KOPT-K1 (cell line): ENCODE results near the gene C2CD4B.

ENCODE experiments used
- H3K27ac ChIP-seq: fragments of 200-600 bp; sonication (generic); 2 replicates; pipeline ENCODE4 v1.5.1; 2016; ENCODE audit warnings: antibody characterized with exemption, mild to moderate bottlenecking, low read depth, low read length; ENCODE audit not compliant: poor library complexity, severe bottlenecking
- H3K36me3 ChIP-seq: fragments of 200-600 bp; sonication (generic); 2 replicates; pipeline ENCODE4 v1.5.1; 2017; ENCODE audit warnings: antibody characterized with exemption, mild to moderate bottlenecking, low read length, moderate library complexity; ENCODE audit not compliant: insufficient read depth
- H3K9me3 ChIP-seq: fragments of 200-600 bp; sonication (generic); 2 replicates; pipeline ENCODE4 v1.5.1; 2017; ENCODE audit warnings: antibody characterized with exemption, low read length, mild to moderate bottlenecking; ENCODE audit not compliant: insufficient read depth, poor library complexity, severe bottlenecking

Gene C2CD4B

DNA sequence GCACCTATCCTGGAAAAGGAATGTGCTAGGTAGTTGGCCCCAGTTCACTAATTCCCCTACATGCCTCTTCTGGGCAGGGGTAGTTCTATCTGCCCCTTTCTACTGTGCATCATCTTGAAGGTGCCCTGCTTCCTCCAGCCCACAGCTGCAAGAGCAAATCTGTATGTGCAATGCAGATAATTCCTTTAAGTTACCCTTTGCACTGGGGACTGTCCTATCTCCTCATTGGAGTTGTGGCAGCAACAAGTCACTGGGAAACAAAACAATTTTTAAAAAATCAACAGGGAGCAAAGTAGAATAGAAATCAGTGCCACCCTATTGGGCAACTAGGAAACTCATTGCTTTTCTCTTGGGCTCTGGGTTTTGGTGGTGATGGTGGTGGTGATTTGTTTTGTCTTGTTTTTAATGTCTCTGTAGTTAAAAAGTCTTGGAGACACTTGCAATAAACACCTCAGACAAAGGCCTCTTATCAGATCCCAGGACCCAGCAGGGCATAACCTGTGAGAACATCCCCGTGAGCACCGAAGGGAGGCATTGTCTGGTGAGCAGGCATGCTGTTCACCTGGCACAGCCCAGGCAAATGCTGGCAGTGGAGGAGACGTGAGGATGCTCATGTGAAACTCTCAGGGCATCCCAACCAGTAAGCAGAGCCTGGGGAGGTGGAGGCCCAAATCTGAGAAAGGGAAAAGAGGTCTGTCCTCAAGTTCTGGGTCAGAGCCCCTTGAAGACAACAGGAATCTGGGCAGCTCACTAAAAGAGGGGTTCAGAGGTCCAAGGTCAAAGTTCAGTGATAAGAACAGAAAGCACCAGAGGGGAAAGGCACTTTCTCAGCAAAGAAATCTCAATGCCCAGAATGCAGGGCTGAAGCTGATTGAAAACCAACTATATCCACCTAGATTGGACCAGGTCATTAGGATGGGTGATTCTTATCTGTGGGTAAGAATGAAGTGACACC, 27.9 kb downstream of the C2CD4B start:
- Histone ChIP-seq H3K27ac (no peak overlapping the region), H3K36me3 (no peaks in the 10 kb centered on the region)

GRCh38 chr15:62135532-62136134, 29.5 kb downstream of the C2CD4B start:
- Histone ChIP-seq H3K9me3 (no peaks in the 10 kb centered on the region), H3K36me3 (no peaks in the 10 kb centered on the region), H3K27ac (no peak overlapping the region)

More for the DNA sequence above, 27.9 kb downstream of the C2CD4B start:
- H3K9me3 ChIP-seq, result no peaks in the 10 kb centered on the region

DNA sequence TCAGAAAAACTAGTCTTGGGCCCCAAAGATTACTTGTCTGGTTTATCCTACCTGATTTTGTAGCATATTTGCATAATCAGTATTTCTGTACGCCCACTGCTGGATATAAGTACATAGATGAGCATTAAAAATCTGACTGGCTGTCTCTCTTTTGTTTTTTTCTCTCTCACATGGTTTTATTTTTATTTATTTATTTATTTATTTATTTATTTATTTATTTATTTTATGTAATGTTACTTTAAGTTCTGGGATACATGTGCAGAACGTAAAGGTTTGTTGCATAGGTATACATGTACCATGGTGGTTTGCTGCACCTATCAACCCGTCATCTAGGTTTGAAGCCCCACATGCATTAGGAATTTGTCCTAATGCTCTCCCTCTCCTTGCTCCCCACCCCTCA, 31.9 kb downstream of the C2CD4B start:
- Histone ChIP-seq H3K27ac (no peak overlapping the region), H3K9me3 (no peaks in the 10 kb centered on the region), H3K36me3 (no peaks in the 10 kb centered on the region)

DNA sequence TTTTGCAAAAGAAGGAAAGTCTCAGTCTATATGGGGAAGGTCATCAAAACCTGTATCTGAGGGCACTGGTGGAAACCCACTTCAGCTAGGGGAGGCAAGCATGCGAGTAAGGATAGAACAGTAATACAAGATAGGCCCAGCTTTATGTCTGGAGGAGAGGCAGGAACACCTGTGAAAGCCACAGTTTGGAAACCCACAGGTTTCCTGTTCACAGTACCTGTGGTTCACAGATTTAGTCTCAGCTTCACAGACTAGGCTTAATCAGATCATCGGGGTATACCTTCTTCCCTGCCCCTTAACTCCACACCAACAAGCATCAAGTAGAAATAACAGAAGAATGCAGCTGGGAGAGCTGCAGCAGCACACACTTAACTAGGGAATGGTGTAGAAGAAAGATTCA, 36.2 kb downstream of the C2CD4B start:
- Histone ChIP-seq H3K36me3 (no peaks in the 10 kb centered on the region), H3K27ac (peak overlapping the region; percentile 48), H3K9me3 (no peaks in the 10 kb centered on the region)

DNA sequence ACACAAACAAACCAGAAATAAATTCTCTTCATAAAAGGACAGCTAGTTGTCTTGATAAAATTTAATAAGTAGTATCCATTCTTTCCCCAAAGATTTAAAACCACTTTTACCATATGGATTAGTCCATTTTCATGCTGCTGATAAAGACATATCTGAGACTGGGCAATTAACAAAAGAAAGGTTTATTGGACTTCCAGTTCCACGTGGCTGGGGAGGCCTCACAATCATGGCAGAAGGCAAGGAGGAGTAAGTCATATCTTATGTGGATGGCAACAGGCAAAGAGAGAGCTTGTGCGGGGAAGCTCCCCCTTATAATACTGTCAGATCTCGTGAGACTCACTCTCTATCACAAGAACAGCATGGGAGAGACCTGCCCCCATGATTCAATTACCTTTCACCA, 38.7 kb downstream of the C2CD4B start:
- Histone ChIP-seq H3K27ac (no peak overlapping the region), H3K9me3 (no peaks in the 10 kb centered on the region)

DNA sequence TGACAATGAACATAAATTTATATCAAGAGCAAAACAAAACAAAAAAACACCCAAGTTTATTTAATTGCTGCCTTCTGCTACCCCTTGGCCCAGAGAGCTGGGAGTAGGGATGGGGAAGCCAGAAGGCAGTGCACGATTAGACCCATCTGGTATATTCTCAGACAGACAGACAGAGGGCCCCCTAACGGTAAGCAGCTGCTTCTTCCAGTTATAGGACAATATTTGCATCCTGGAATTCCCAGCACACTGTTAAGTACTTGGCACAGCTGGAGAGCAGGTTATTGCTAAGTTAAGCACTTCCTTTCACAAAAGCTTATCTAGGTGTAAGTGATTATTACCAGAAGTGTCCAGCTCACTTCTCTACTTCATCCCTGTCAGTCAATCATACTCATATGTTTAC, 39.3 kb downstream of the C2CD4B start:
- Histone ChIP-seq H3K27ac (no peak overlapping the region), H3K9me3 (no peaks in the 10 kb centered on the region), H3K36me3 (no peaks in the 10 kb centered on the region)

More for the DNA sequence above, 38.7 kb downstream of the C2CD4B start:
- H3K36me3 ChIP-seq, result no peaks in the 10 kb centered on the region

GRCh38 chr15:62124973-62125303, 40.1 kb downstream of the C2CD4B start:
- H3K9me3 ChIP-seq, result no peaks in the 10 kb centered on the region
- no peaks in the 10 kb centered on the region for H3K36me3 ChIP-seq
- H3K27ac ChIP-seq, result peak overlapping the region; percentile 52

- Histone ChIP-seq H3K9me3 (no peaks in the 10 kb centered on the region), H3K27ac (peak overlapping the region; percentile 52), H3K36me3 (no peaks in the 10 kb centered on the region)
Observed at GRCh38 chr15:62124176-62124972, 40.7 kb downstream of the C2CD4B start.

DNA sequence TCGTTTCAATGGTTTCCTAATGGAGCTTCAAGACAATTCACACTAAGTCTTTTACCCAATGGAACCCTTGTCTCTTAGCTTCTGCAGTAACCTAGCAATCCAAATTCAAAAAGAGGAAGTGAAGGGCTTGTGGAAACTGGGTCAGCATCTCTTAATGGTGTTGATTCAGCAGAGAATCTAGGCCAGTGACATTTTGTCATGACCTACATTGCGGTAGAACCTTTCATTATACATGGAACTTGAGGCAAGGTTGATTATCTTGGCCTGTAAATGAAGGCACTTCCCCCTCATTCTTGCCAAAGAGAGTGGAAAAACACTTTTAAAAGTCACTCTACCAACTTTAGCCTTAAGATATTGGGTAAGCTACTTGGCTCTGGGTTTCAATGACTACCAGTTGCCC, 42.8 kb downstream of the C2CD4B start:
- Histone ChIP-seq H3K27ac (no peak overlapping the region), H3K36me3 (no peaks in the 10 kb centered on the region), H3K9me3 (no peaks in the 10 kb centered on the region)

DNA sequence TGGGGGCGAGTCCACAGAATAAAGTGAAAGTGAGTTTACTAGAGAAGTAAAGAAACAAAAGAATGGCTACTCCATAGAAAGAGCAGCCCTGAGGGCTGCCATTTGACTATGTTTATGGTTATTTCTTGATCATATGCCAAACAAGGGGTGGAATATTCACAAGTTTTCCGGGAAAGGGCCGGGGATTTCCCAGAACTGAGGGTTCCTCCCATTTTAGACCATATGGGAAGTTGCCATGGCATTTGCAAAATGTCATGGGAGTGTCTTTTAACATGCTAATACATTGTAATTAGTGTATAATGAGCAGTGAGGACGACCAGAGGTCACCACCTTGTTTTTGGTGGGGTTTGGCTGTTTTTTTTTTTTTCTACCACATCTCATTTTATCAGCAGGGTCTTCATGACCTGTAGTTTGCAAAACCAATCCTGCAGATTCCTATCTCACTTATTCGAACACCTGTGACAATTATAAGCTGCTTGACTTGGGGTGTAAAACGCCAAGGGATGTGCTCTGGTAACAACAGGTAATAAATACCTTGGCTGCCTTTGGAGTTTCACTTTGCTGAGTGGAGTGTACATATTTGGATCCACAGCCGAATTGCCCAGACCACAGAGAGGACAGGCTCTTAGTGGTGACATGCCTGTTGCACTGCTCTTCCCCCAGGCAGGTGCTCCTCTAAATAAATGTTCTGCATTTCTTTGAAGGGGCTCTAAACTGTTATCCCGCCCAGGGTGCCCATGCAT, 43.6 kb downstream of the C2CD4B start:
- Histone ChIP-seq H3K36me3 (no peaks in the 10 kb centered on the region), H3K27ac (no peak overlapping the region), H3K9me3 (no peaks in the 10 kb centered on the region)

DNA sequence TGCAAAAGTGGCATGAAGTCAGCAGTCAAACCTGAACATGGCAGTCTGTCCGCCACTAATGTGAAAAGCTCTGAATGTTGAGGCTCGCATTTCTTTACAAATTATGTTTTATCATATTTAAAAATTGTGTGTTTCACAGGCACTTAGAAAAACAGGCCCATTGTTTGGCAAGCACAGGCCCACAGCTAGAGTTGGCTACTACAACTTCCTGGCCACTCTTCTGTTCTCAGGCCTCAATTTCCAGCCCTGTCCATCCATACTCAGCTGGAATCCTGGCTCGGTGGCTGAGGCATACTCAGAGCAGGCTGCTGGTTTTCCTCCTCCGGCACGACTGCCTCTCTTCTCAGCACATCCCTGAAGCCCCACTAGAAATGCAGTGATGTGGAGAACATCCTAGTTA, 44.3 kb downstream of the C2CD4B start:
- H3K36me3 ChIP-seq, result no peaks in the 10 kb centered on the region

GRCh38 chr15:62119874-62120273, 45.2 kb downstream of the C2CD4B start:
- H3K36me3 ChIP-seq, result no peaks in the 10 kb centered on the region
- H3K27ac ChIP-seq, result no peak overlapping the region
- H3K9me3 ChIP-seq, result no peaks in the 10 kb centered on the region

More for the DNA sequence above, 44.3 kb downstream of the C2CD4B start:
- H3K9me3 ChIP-seq, result no peaks in the 10 kb centered on the region
- H3K27ac ChIP-seq, result no peak overlapping the region

- Histone ChIP-seq H3K27ac (no peak overlapping the region), H3K36me3 (no peaks in the 10 kb centered on the region), H3K9me3 (no peaks in the 10 kb centered on the region)
Observed at GRCh38 chr15:62119227-62119864, 45.7 kb downstream of the C2CD4B start.

GRCh38 chr15:62118520-62119226, 46.4 kb downstream of the C2CD4B start:
- H3K27ac ChIP-seq, result no peak overlapping the region
- no peaks in the 10 kb centered on the region for H3K9me3 ChIP-seq
- no peaks in the 10 kb centered on the region for H3K36me3 ChIP-seq
